Liver (tissue), 9 donors: ENCODE measurements around the gene ABLIM3. TPM values are rescaled to one million over a fixed set of nuclear protein-coding genes. Genes with fewer than 3 reads are reported as not detected.

Experiments
- DNase-seq: peaks from one replicate; pipeline ENCODE4 v3.0.0-alpha.2; 2017; ENCODE audit warnings: low spot score
- H3K27ac ChIP-seq, 2 donors: one replicate each; pipeline ENCODE4 v1.7.0; 2013; ENCODE audit warnings: inconsistent platforms in 2 of 2, low read length in 2 of 2, control low read depth in 1 of 2, low read depth in 1 of 2, mild to moderate bottlenecking in 1 of 2
- H3K27me3 ChIP-seq, 4 donors: one replicate each; pipeline versions ENCODE4 v1.6.1 to v1.7.0; 2013; ENCODE audit warnings: low read length in 3 of 4, inconsistent platforms in 1 of 4, mild to moderate bottlenecking in 1 of 4, moderate library complexity in 1 of 4; ENCODE audit not compliant: control insufficient read depth in 4 of 4, insufficient read depth in 4 of 4
- H3K36me3 ChIP-seq, 4 donors: one replicate each; pipeline versions ENCODE4 v1.6.1 to v1.7.0; 2013; ENCODE audit warnings: low read length in 3 of 4, mild to moderate bottlenecking in 3 of 4, low read depth in 1 of 4, moderate library complexity in 1 of 4; ENCODE audit not compliant: control insufficient read depth in 4 of 4, insufficient read depth in 3 of 4
- H3K4me1 ChIP-seq, 4 donors: one replicate each; pipeline versions ENCODE4 v1.6.1 to v1.7.0; 2013; ENCODE audit warnings: low read length in 3 of 4, mild to moderate bottlenecking in 3 of 4, moderate library complexity in 1 of 4; ENCODE audit not compliant: control insufficient read depth in 4 of 4, insufficient read depth in 4 of 4
- H3K4me3 ChIP-seq, 3 donors: one replicate each; pipeline versions ENCODE4 v1.6.1 to v1.7.0; 2013; ENCODE audit warnings: low read length in 3 of 3, control low read depth in 1 of 3, low read depth in 1 of 3, mild to moderate bottlenecking in 1 of 3
- H3K9ac ChIP-seq, 2 donors: one replicate each; pipeline ENCODE4 v1.7.0; 2013; ENCODE audit warnings: low read length in 2 of 2, mild to moderate bottlenecking in 2 of 2, moderate library complexity in 2 of 2, control low read depth in 1 of 2, low read depth in 1 of 2
- H3K9me3 ChIP-seq, 4 donors: one replicate each; pipeline versions ENCODE4 v1.6.1 to v1.7.0; 2013; ENCODE audit warnings: low read length in 3 of 4; ENCODE audit not compliant: control insufficient read depth in 4 of 4
- ATF3 ChIP-seq: IDR thresholded peaks from 2 replicates; pipeline ENCODE4 v1.6.1; 2016; ENCODE audit warnings: antibody characterized with exemption
- CTCF ChIP-seq: fragments of 150-350 bp; IDR thresholded peaks from 2 replicates; pipeline ENCODE4 v1.5.1; 2017; ENCODE audit warnings: improper control_type of control experiment, low read depth, low read length; ENCODE audit not compliant: missing input control
- EGR1 ChIP-seq, 2 donors: IDR thresholded peaks; 2 replicates each; pipeline ENCODE4 v1.6.1; 2016 to 2018; ENCODE audit warnings: antibody characterized with exemption in 2 of 2, low read depth in 2 of 2
- FOXA1 ChIP-seq: IDR thresholded peaks from 2 replicates; pipeline ENCODE4 v1.6.1; 2016; ENCODE audit warnings: antibody characterized with exemption
- FOXA2 ChIP-seq: IDR thresholded peaks from 2 replicates; pipeline ENCODE4 v1.6.1; 2016; ENCODE audit warnings: antibody characterized with exemption
- GABPA ChIP-seq, 2 donors: IDR thresholded peaks in 1 of 2; conservative IDR thresholded peaks in 1 of 2; 2 replicates each; pipeline ENCODE4 v1.6.1; 2016; ENCODE audit warnings: antibody characterized with exemption in 2 of 2, mild to moderate bottlenecking in 1 of 2, moderate library complexity in 1 of 2
- HNF4A ChIP-seq, 2 donors: conservative IDR thresholded peaks; 2 replicates each; pipeline ENCODE4 v1.6.1; 2016; ENCODE audit warnings: antibody characterized with exemption in 2 of 2, mild to moderate bottlenecking in 2 of 2
- HNF4G ChIP-seq: IDR thresholded peaks from 2 replicates; pipeline ENCODE4 v1.6.1; 2016; ENCODE audit warnings: antibody characterized with exemption
- JUND ChIP-seq, 2 donors: IDR thresholded peaks; 2 replicates each; pipeline ENCODE4 v1.6.1; 2016; ENCODE audit warnings: antibody characterized with exemption in 2 of 2
- MAX ChIP-seq: IDR thresholded peaks from 2 replicates; pipeline ENCODE4 v1.6.1; 2016; ENCODE audit warnings: antibody characterized with exemption
- NR2F2 ChIP-seq: IDR thresholded peaks from 2 replicates; pipeline ENCODE4 v1.6.1; 2016; ENCODE audit warnings: antibody characterized with exemption
- RAD21 ChIP-seq, 2 donors: IDR thresholded peaks; 2 replicates each; pipeline ENCODE4 v1.6.1; 2016; ENCODE audit warnings: antibody characterized with exemption in 2 of 2, mild to moderate bottlenecking in 2 of 2
- REST ChIP-seq: IDR thresholded peaks from 2 replicates; pipeline ENCODE4 v1.6.1; 2016; ENCODE audit warnings: antibody characterized with exemption, mild to moderate bottlenecking
- RXRA ChIP-seq, 2 donors: IDR thresholded peaks; 2 replicates each; pipeline ENCODE4 v1.6.1; 2017 to 2018; ENCODE audit warnings: antibody characterized with exemption in 2 of 2, mild to moderate bottlenecking in 1 of 2
- SP1 ChIP-seq: IDR thresholded peaks from 2 replicates; pipeline ENCODE4 v1.6.1; 2018; ENCODE audit warnings: antibody characterized with exemption, mild to moderate bottlenecking
- TAF1 ChIP-seq: conservative IDR thresholded peaks from 2 replicates; pipeline ENCODE4 v1.6.1; 2016; ENCODE audit warnings: antibody characterized with exemption, mild to moderate bottlenecking
- YY1 ChIP-seq: IDR thresholded peaks from 2 replicates; pipeline ENCODE4 v1.6.1; 2016; ENCODE audit warnings: antibody characterized with exemption, mild to moderate bottlenecking
- ZBTB33 ChIP-seq: IDR thresholded peaks from 2 replicates; pipeline ENCODE4 v1.6.1; 2016; ENCODE audit warnings: antibody characterized with exemption
- WGBS: extraction: QIAGEN DNeasy Blood & Tissue Kit; methylation state at CpG from one replicate; pipeline ENCODE4 v1.1.7; 2013; 5-methylcytosine and 5-hydroxymethylcytosine counted together
- polyA plus RNA-seq, 2 donors: library from polyadenylated mRNA; stranded (reverse) in 1 of 2; unstranded in 1 of 2; fragments of 200-250 nt in 1 of 2; fragments of >200 nt in 1 of 2; fragmentation: Nextera tagmentation in 1 of 2; extraction: Ambion mirVana in 1 of 2; gene quantifications; one replicate each; pipeline versions ENCODE4 v1.2.1 to v1.2.3, GENCODE V29; 2013 to 2015
- total RNA-seq, 2 donors: library from RNA; depleted of rRNA; stranded (reverse); fragments of >200 nt; gene quantifications; one replicate each; pipeline ENCODE4 v1.2.3, GENCODE V29; 2014
- donor health status: healthy.
- donor health status: healthy.
- donor health status: healthy.
- donor health status: healthy.
- donor health status: healthy.

Gene ABLIM3
- total and polyA plus RNA-seq, 4 donors: 6.8 to 131 (median 43.1) TPM

GRCh38 chr5:149153751-149154610 lies 12.7 kb downstream of the ABLIM3 start:
- Histone ChIP-seq H3K27me3 (no peaks in the 10 kb centered on the region), H3K27ac (peak overlapping the region; percentile 89 to 96), H3K4me1 (peaks cover 23 to 81% (median 38%) of the 10 kb centered on the region in 4 donors), H3K4me3 (no peak overlapping the region), H3K9me3 (no peaks in the 10 kb centered on the region), H3K36me3 (no peaks in the 10 kb centered on the region), H3K9ac (peak overlapping the region; percentile 72 to 95)
- WGBS: 23% methylated on average over 8 of the region's 8 CpGs
- no peak for TF ChIP-seq CTCF
- peak; percentile 53 to 70 for TF ChIP-seq RAD21 (IDR thresholded peaks at IDR 0.05)
- peak; percentile 73 for TF ChIP-seq FOXA2
- peak in 1 of 2 donors; percentile 64 for TF ChIP-seq EGR1 (IDR thresholded peaks at IDR 0.05; ENCODE audit: low read depth in 2 of 2)
- peak; percentile 97 for TF ChIP-seq SP1
- peak in 1 of 2 donors; percentile 68 for TF ChIP-seq GABPA (IDR thresholded peaks at IDR 0.05 in 1 of 2, conservative IDR thresholded peaks at IDR 0.05 in 1 of 2)
- TF ChIP-seq NR2F2: peak; percentile 18
- peak; percentile 75 for TF ChIP-seq MAX
- peak; percentile 47 for TF ChIP-seq ZBTB33
- TF ChIP-seq RXRA (IDR thresholded peaks at IDR 0.05): peak; percentile 90 to 96
- peak; percentile 80 for TF ChIP-seq YY1
- peak; percentile 86 to 95 for TF ChIP-seq JUND (IDR thresholded peaks at IDR 0.05)
- peak; percentile 94 for TF ChIP-seq ATF3
- TF ChIP-seq HNF4G: peak; percentile 58
- peak; percentile 76 for TF ChIP-seq TAF1
- TF ChIP-seq FOXA1: peak; percentile 56
- TF ChIP-seq REST: peak; percentile 65
- peak; percentile 90 to 96 for TF ChIP-seq HNF4A (conservative IDR thresholded peaks at IDR 0.05)
- peak; percentile 47 for DNase-seq
